H7 (cell line): ENCODE measurements around the gene PPFIA4. TPM values are rescaled to one million over a fixed set of nuclear protein-coding genes. Genes with fewer than 3 reads are reported as not detected.

Source experiments
- DNase-seq: peaks from one replicate; pipeline ENCODE4 v3.0.0; 2012
- H3K27me3 ChIP-seq: 2 replicates; pipeline ENCODE4 v1.6.0; 2011; ENCODE audit warnings: mild to moderate bottlenecking, low read length; ENCODE audit not compliant: control insufficient read depth, insufficient read depth
- H3K36me3 ChIP-seq: replicated peaks from 2 replicates; pipeline ENCODE4 v1.5.1; 2011; ENCODE audit warnings: low read length; ENCODE audit not compliant: control insufficient read depth, insufficient read depth
- H3K4me3 ChIP-seq: 2 replicates; pipeline ENCODE4 v1.5.1; 2011; ENCODE audit warnings: low read depth, mild to moderate bottlenecking, control low read depth, low read length, moderate library complexity; ENCODE audit not compliant: insufficient read depth
- total RNA-seq: library from RNA; depleted of rRNA; stranded (reverse); fragments of >200 nt; shearing (Covaris generic); gene quantifications from 2 replicates; pipeline ENCODE4 v1.2.3, GENCODE V29; 2014

PPFIA4 gene
- total RNA-seq, 1 experiment from 2014 or later, result 3.1 TPM

DNA sequence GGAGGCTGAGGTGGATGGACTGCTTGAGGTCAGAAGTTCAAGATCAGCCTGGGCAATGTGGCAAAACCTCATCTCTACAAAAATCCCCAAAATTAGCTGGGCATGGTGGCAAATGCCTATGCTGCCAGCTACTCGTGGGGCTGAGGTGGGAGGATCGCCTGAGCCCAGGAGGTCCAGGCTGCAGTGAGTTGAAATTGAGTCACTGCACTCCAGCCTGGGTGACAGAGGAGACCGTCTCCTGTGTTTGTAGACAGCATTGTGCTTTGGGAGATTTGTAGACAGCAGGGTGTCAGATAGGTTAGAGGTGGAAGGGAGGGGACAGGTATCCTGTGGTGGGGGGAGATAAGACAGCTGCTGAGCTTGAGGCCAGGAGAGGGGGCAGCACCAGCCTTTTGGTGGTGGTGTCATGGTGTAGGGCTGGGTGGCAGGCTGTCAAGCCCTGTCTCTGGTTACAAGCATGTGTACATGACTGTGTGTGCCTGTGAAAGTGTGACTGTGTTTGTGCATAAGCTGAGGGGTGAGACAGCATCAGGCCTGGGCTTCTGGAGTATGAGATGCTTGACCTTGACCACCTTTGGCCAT is 15.2 kb downstream of the PPFIA4 start:
- no peaks in the 10 kb centered on the region; the same call in 1 of the 2 replicates for H3K27me3 ChIP-seq
- H3K36me3 ChIP-seq, result no peaks in the 10 kb centered on the region
- no peak for DNase-seq
- no peak overlapping the region for H3K4me3 ChIP-seq

DNA sequence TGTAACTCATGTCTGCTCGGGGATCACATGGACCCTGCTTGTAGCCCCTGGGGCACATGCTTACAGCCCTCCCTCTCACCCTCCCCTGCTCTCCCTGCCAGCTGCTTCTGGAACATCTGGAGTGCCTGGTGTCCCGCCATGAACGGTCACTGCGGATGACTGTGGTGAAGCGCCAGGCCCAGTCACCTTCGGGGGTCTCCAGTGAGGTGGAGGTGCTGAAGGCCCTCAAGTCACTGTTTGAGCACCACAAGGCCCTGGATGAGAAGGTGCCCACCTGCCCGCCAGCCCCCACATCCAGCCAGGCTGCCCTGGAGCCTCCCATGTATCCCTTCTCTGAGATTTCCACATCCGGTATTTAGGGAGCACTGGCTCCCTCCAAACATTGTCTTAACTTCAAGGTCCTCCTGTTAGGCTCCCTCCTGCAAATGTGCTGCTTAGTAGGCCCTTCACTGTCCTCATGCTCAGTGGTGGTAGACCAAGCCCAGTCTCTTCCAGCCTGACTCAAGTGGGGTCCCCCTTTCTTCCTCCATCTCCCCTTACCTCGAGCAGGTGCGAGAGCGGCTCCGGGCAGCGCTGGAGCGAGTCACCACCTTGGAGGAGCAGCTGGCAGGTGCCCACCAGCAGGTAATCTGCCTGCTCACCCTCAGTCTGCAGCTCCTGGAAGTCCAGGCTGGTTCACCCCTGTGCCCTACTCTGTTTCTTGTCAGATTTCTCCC is 17.7 kb downstream of the PPFIA4 start:
- no peak for DNase-seq
- H3K27me3 ChIP-seq, result no peaks in the 10 kb centered on the region; the same call in 1 of the 2 replicates
- H3K36me3 ChIP-seq, result no peaks in the 10 kb centered on the region
- no peak overlapping the region for H3K4me3 ChIP-seq

DNA sequence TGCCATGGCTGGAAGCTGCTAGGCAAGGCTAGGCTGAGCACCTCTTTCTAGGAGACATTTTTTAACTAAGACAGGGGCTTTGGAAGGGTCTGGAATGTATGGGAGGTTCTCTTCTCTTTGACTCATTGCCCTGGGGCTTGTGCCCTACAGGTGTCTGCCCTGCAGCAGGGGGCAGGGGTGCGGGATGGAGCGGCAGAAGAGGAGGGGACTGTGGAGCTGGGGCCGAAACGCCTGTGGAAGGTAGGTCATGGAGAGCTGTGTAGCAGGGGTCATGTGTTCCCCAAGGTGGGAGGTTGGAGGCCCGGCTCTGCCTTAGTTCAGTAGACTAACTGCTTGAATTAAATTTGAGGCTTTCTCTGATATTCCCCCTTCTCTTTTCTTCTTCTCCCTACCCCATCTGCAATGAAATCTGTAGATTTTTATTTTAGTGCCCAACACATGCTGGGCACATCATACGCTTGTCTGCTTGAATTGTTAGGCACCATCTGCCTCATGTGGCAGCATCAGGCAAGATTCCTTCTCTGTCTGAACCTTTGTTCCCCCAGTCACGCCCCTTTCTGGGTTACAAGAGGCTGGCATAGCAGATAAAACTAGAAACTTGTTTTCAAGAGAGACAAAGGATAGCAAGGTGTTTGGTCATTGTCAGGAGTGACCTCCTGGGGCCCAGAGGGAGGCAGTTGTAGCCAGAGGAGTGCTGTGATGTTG is 18.4 kb downstream of the PPFIA4 start:
- no peak for DNase-seq
- no peak overlapping the region for H3K4me3 ChIP-seq
- H3K36me3 ChIP-seq, result no peaks in the 10 kb centered on the region
- no peaks in the 10 kb centered on the region; the same call in 1 of the 2 replicates for H3K27me3 ChIP-seq

- Histone ChIP-seq H3K4me3 (no peak overlapping the region), H3K36me3 (no peaks in the 10 kb centered on the region), H3K27me3 (no peaks in the 10 kb centered on the region; the same call in 1 of the 2 replicates)
- DNase-seq, result no peak
Measured at GRCh38 chr1:203045336-203045735, 19.0 kb downstream of the PPFIA4 start.

DNA sequence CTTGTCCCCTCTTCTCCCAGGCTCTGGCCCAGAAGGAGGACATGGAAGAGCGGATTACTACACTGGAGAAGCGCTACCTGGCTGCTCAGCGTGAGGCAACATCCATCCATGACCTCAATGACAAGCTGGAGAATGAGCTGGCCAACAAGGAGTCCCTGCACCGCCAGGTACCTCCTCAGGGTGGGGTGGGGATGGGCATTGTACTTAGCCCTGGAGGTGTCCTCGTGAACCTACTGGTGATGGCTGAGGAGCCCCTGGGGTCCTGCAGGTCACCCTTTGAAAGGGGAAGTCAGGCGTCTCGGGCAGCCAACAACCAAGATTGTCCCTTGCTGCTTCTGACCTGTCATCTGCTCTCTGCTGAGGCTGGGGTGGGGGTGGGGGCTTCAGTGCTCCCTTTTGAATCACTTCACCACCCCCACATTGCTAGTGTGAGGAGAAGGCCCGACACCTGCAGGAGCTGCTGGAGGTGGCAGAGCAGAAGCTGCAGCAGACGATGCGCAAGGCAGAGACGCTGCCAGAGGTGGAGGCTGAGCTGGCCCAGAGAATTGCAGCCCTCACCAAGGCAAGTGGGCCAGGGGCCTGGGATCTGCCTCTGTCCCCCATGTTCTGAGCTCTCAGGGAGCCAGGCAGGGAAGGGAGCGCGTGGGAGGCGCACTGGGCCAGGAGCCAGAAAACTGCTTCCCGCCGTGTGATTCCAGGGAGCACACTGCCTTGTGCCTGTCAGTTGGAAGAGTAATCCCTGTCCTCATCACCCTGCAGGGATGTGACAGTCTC is 19.7 kb downstream of the PPFIA4 start:
- no peak for DNase-seq
- Histone ChIP-seq H3K27me3 (no peaks in the 10 kb centered on the region; the same call in 1 of the 2 replicates), H3K4me3 (no peak overlapping the region), H3K36me3 (no peaks in the 10 kb centered on the region)

DNA sequence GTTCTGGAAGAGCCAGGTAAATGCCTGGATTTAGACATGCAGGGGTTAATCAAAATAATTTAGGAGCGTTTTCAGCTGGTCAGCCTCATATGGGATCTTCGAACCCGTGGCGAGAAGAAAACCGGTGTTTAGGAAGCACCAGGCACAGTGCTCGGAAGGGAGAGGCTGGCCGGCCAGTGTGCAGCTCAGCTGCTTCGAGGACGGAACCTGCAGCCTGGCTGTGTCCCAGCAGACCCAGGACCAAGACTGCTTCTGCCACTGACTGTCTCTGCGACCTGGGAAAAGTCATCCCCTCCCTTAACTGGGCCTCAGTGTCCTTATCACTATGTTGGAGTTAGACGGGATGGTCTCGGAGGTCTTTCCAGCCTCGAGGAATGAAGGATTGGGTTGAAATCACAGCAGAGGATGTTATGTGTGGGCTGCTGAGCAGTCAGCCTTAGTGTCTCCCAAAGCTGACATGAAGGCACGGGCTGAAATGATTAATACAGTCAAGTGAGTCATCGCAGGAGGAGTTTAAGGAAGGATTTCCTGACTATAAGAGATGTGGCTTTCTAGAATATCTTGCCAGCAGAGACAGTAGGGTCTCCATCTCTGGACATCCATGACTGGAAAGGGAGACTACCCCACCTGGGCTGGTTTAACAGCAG is 20.8 kb downstream of the PPFIA4 start:
- Histone ChIP-seq H3K27me3 (no peaks in the 10 kb centered on the region; the same call in 1 of the 2 replicates), H3K4me3 (no peak overlapping the region), H3K36me3 (no peaks in the 10 kb centered on the region)
- DNase-seq, result no peak

- no peak overlapping the region for H3K4me3 ChIP-seq
- DNase-seq, result peak; percentile 70
- no peaks in the 10 kb centered on the region; the same call in 1 of the 2 replicates for H3K27me3 ChIP-seq
- H3K36me3 ChIP-seq, result no peaks in the 10 kb centered on the region
Measured at GRCh38 chr1:203048086-203048485, 21.8 kb downstream of the PPFIA4 start.

DNA sequence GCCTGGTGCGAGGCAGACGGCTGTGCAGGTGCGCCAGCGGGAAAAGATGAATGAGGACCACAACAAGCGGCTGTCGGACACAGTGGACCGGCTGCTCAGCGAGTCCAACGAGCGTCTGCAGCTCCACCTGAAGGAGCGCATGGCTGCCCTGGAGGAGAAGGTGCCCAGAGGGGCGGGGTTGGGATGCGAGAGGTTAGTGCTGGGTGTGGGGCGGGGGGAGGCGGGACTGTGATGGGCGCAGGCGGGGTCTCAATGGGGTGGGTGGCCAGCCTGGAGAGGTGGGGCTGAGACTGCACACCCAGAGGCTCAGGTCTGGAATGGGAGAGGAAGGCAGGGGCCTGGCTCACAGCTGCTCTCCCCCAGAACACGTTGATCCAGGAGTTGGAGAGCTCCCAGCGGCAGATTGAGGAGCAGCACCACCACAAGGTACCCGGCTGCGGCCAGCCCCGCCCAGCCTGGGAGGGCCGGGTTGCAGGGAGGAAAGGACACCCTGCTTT is 22.3 kb downstream of the PPFIA4 start:
- no peak overlapping the region for H3K4me3 ChIP-seq
- DNase-seq, result peak; percentile 97
- no peaks in the 10 kb centered on the region; the same call in 1 of the 2 replicates for H3K27me3 ChIP-seq
- no peaks in the 10 kb centered on the region for H3K36me3 ChIP-seq

- Histone ChIP-seq H3K36me3 (no peaks in the 10 kb centered on the region), H3K4me3 (no peak overlapping the region), H3K27me3 (no peaks in the 10 kb centered on the region; the same call in 1 of the 2 replicates)
- peak; percentile 79 for DNase-seq
Measured at GRCh38 chr1:203049077-203049476, 22.8 kb downstream of the PPFIA4 start.

GRCh38 chr1:203049576-203050180 is 23.4 kb downstream of the PPFIA4 start:
- DNase-seq, result no peak
- Histone ChIP-seq H3K27me3 (no peaks in the 10 kb centered on the region; the same call in 1 of the 2 replicates), H3K36me3 (no peaks in the 10 kb centered on the region), H3K4me3 (no peak overlapping the region)

DNA sequence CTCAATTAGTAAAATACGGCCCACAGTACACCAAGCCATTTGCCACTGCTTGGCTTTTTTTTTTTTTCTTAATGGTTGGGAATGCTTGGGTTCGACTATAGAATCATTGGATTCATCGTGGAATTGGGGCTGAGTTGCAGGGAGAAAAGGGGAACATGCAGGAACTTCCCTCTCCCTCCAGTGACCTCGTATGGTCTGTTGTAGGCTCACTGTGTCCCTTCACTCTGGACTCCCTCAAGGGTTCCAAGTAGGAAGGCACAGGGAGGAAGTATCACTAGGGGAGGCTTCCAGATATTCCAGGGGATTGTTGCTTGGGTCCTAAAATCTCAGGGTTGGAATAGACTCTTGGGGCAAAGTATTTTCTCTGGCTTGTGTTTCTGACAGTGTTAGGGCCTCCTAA is 24.5 kb downstream of the PPFIA4 start:
- Histone ChIP-seq H3K27me3 (no peaks in the 10 kb centered on the region), H3K36me3 (no peaks in the 10 kb centered on the region), H3K4me3 (no peak overlapping the region)
- no peak for DNase-seq

- Histone ChIP-seq H3K27me3 (no peaks in the 10 kb centered on the region), H3K36me3 (no peaks in the 10 kb centered on the region; the same call in 1 of the 2 replicates)
- no peak for DNase-seq
Measured at GRCh38 chr1:203051841-203052324, 25.6 kb downstream of the PPFIA4 start.

GRCh38 chr1:203052601-203053000 is 26.3 kb downstream of the PPFIA4 start:
- Histone ChIP-seq H3K27me3 (no peaks in the 10 kb centered on the region), H3K4me3 (no peak overlapping the region), H3K36me3 (no peaks in the 10 kb centered on the region; the same call in 1 of the 2 replicates)
- no peak for DNase-seq

More at GRCh38 chr1:203051841-203052324, 25.6 kb downstream of the PPFIA4 start:
- no peak overlapping the region for H3K4me3 ChIP-seq
